ENCODE data around the gene ACP2. TPM values are rescaled to one million over a fixed set of nuclear protein-coding genes. Genes with fewer than 3 reads are reported as not detected.

The ACP2 gene
- total and polyA plus RNA-seq, 10 of the 15 experiments (the other 5 are each of a cell fraction or from before 2014, with no cell fraction given): 0.98 to 11.7 (median 7.4) TPM

- TF ChIP-seq FOXM1 (IDR thresholded peaks at IDR 0.05; ENCODE audit: low read depth, low read length): no peak
- no peak for TF ChIP-seq DPF2 (IDR thresholded peaks at IDR 0.05)
- no peak for TF ChIP-seq ASH2L (IDR thresholded peaks at IDR 0.05; ENCODE audit: borderline replicate concordance, low read depth)
These were observed 12.7 kb upstream of the ACP2 start (continued) for GRCh38 chr11:47261291-47261800.

GRCh38 chr11:47260366-47260765, 11.8 kb upstream of the ACP2 start:
- Histone ChIP-seq H4K20me1 (ENCODE audit: control insufficient read depth, insufficient read depth) (no peaks in the 10 kb centered on the region), H3K79me2 (ENCODE audit: control insufficient read depth, insufficient read depth, low read length) (no peaks in the 10 kb centered on the region), H2AFZ (ENCODE audit: control insufficient read depth, low read depth, low read length) (no peak overlapping the region), H3K4me1 (ENCODE audit: control insufficient read depth, insufficient read depth, low read length) (peaks cover 2% of the 10 kb centered on the region; the same call in 1 of the 2 replicates), H3K9me3 (replicated peaks; ENCODE audit: control insufficient read depth, insufficient read depth, low read length) (no peaks in the 10 kb centered on the region), H3K9ac (ENCODE audit: control insufficient read depth, insufficient read depth, low read length) (no peak overlapping the region), H3K27ac (ENCODE audit: control insufficient read depth, insufficient read depth) (no peak overlapping the region), H3K4me2 (ENCODE audit: control insufficient read depth, insufficient read depth) (no peak overlapping the region), H3K27me3 (replicated peaks in 1 of 2; ENCODE audit: control insufficient read depth in 2 of 2, insufficient read depth in 2 of 2, low read length in 1 of 2) (no peaks in the 10 kb centered on the region), H3K36me3 (ENCODE audit: control insufficient read depth in 2 of 2, insufficient read depth in 2 of 2, low read length in 1 of 2) (no peaks in the 10 kb centered on the region), H3K4me3 (no peak overlapping the region)
- intact Hi-C loops (cut with micrococcal nuclease; ENCODE audit: unreplicated experiment) (no loop called here), in situ Hi-C loops (cut with MboI) (no loop called here)
- ChIA-PET SMC1A (ENCODE audit: uncharacterized antibody, unreplicated experiment) (interaction anchor here (0.8 to 3.2 kb wide), 7 partner anchors 11 to 108 kb away, joined by 3 to 35 read pairs (median 8); partner anchors contain the start of genes ACP2 and ARFGAP2), CTCF (interaction anchor here (0.9 to 3.6 kb wide), 16 partner anchors 11 to 361 kb away, joined by 3 to 88 read pairs (median 6); partner anchors contain the start of genes ACP2, ARFGAP2, DDB2 and PACSIN3), RAD21 (ENCODE audit: unreplicated experiment) (interaction anchor here (1.0 to 3.2 kb wide), 8 partner anchors 11 to 95 kb away, joined by 3 to 29 read pairs (median 4); partner anchors contain the start of genes ACP2, ARFGAP2 and DDB2), POLR2A (interaction anchor here (0.6 kb wide), 1 partner anchor 8 kb away, joined by 3 read pairs; no protein-coding TSS in a partner anchor)
- BruUV-seq (replicated peaks): no TSS peak
- FAIRE-seq (no peak), ATAC-seq (no peak), DNase-seq (ENCODE audit: low read depth, low spot score) (no peak)
- 89% methylated on average over 19 of the region's 19 CpGs for WGBS (ENCODE audit: insufficient coverage, insufficient replicate concordance, low lambda C conversion rate, missing lambda C conversion rate)
- TF ChIP-seq CBX3 (IDR thresholded peaks at IDR 0.05; ENCODE audit: borderline replicate concordance, low read depth) (no peak), HDAC2 (IDR thresholded peaks at IDR 0.05) (no peak), SMC3 (IDR thresholded peaks at IDR 0.05; ENCODE audit: borderline replicate concordance, low read length) (no peak), SREBF2 (IDR thresholded peaks at IDR 0.05; ENCODE audit: low read length) (no peak), GATAD2B (conservative IDR thresholded peaks at IDR 0.05; ENCODE audit: low read depth) (no peak)

Measured in GM12878 (cell line).